IMR-90 (cell line): ENCODE results near the gene SPAG9. TPM values are rescaled to one million over a fixed set of nuclear protein-coding genes. Genes with fewer than 3 reads are reported as not detected.

ENCODE experiments used
- ATAC-seq: fragments of 200-7000 bp; cut with Tn5 transposase; 2 replicates; pipeline ENCODE4 v1.9.1; 2020; ENCODE audit warnings: low read depth, mild to moderate bottlenecking, moderate library complexity
- BruUV-seq: library from RNA; stranded (reverse); fragments of 400-500 nt; replicated peaks from 2 replicates; lab custom pipeline; 2021; lab: Mats Ljungman, UMichigan
- CTCF ChIA-PET: fragments of 300-600 bp; formaldehyde crosslinking; extraction: SDS; loops from one replicate; lab custom pipeline; 2021; ENCODE audit warnings: antibody characterized with exemption; lab: Yijun Ruan, JAX
- POLR2A ChIA-PET: fragments of 300-600 bp; sonication (Branson Sonifier 250); formaldehyde crosslinking; loops from one replicate; lab custom pipeline; 2022; ENCODE audit warnings: antibody characterized with exemption; ENCODE audit not compliant: unreplicated experiment; lab: Charles Lee
- DNase-seq: peaks from one replicate; pipeline ENCODE4 v3.0.0; 2013
- H2AFZ ChIP-seq: replicated peaks from 2 replicates; pipeline ENCODE3; 2013; ENCODE audit warnings: low read length, mild to moderate bottlenecking; ENCODE audit not compliant: poor library complexity
- H2AK5ac ChIP-seq: 2 replicates; pipeline ENCODE4 v1.6.1; 2013; ENCODE audit warnings: low read depth, low read length, inconsistent platforms
- H2AK9ac ChIP-seq: replicated peaks from 2 replicates; pipeline ENCODE3; 2013; ENCODE audit warnings: mild to moderate bottlenecking, low read depth, low read length, moderate library complexity; ENCODE audit not compliant: poor library complexity
- H2BK120ac ChIP-seq: 2 replicates; pipeline ENCODE4 v1.6.1; 2013; ENCODE audit warnings: low read depth, low read length, inconsistent platforms
- H2BK15ac ChIP-seq: 3 replicates; pipeline ENCODE4 v1.6.1; 2013; ENCODE audit warnings: low read depth, low read length, inconsistent platforms
- H2BK20ac ChIP-seq: 2 replicates; pipeline ENCODE4 v1.6.1; 2013; ENCODE audit warnings: low read depth, mild to moderate bottlenecking, inconsistent platforms, low read length, moderate library complexity
- H2BK5ac ChIP-seq: 2 replicates; pipeline ENCODE4 v1.6.1; 2013; ENCODE audit warnings: mild to moderate bottlenecking, low read depth, low read length, inconsistent platforms; ENCODE audit not compliant: poor library complexity, severe bottlenecking
- H3K14ac ChIP-seq: replicated peaks from 2 replicates; pipeline ENCODE4 v1.6.1; 2013; ENCODE audit warnings: low read depth, low read length, inconsistent platforms
- H3K18ac ChIP-seq: 2 replicates; pipeline ENCODE4 v1.6.1; 2013; ENCODE audit warnings: low read depth, low read length, control low read depth
- H3K23ac ChIP-seq: 2 replicates; pipeline ENCODE4 v1.6.1; 2013; ENCODE audit warnings: low read depth, low read length, inconsistent platforms
- H3K27ac ChIP-seq: 2 replicates; pipeline ENCODE4 v1.5.1; 2013; ENCODE audit warnings: mild to moderate bottlenecking, control low read depth, low read length; ENCODE audit not compliant: insufficient read depth
- H3K27me3 ChIP-seq: 2 replicates; pipeline ENCODE4 v1.6.1; 2013; ENCODE audit warnings: low read length; ENCODE audit not compliant: control insufficient read depth, insufficient read depth
- H3K36me3 ChIP-seq: 2 replicates; pipeline ENCODE4 v1.6.1; 2013; ENCODE audit warnings: low read length, mixed read lengths; ENCODE audit not compliant: control insufficient read depth, insufficient read depth
- H3K4ac ChIP-seq: 2 replicates; pipeline ENCODE4 v1.6.1; 2013; ENCODE audit warnings: low read depth, low read length, inconsistent platforms
- H3K4me1 ChIP-seq: 2 replicates; pipeline ENCODE4 v1.6.1; 2013; ENCODE audit warnings: low read length, mixed read lengths; ENCODE audit not compliant: control insufficient read depth, insufficient read depth
- H3K4me2 ChIP-seq: 2 replicates; pipeline ENCODE4 v1.6.1; 2013; ENCODE audit warnings: low read depth, mild to moderate bottlenecking, control low read depth, low read length, moderate library complexity
- H3K4me3 ChIP-seq: 2 replicates; pipeline ENCODE4 v1.5.1; 2013; ENCODE audit warnings: low read depth, mild to moderate bottlenecking, control low read depth, low read length, moderate library complexity; ENCODE audit not compliant: insufficient read depth
- H3K56ac ChIP-seq: 2 replicates; pipeline ENCODE4 v1.6.1; 2013; ENCODE audit warnings: low read length, inconsistent platforms; ENCODE audit not compliant: insufficient read depth; ENCODE audit errors: extremely low read depth
- H3K79me1 ChIP-seq, 2 experiments: 2 replicates each; pipeline ENCODE4 v1.6.1; 2013; ENCODE audit warnings: low read length in 2 of 2, inconsistent platforms in 1 of 2, low read depth in 1 of 2
- H3K9ac ChIP-seq: 2 replicates; pipeline ENCODE4 v1.6.1; 2013; ENCODE audit warnings: low read depth, low read length, control low read depth
- H3K9me1 ChIP-seq: 2 replicates; pipeline ENCODE4 v1.6.1; 2013; ENCODE audit warnings: low read length, inconsistent platforms; ENCODE audit not compliant: insufficient read depth
- H3K9me3 ChIP-seq: 2 replicates; pipeline ENCODE4 v1.6.1; 2013; ENCODE audit warnings: low read length; ENCODE audit not compliant: control insufficient read depth, insufficient read depth
- H4K20me1 ChIP-seq: 2 replicates; pipeline ENCODE4 v1.6.1; 2013; ENCODE audit warnings: low read length, inconsistent platforms; ENCODE audit not compliant: insufficient read depth
- H4K5ac ChIP-seq: 2 replicates; pipeline ENCODE4 v1.6.1; 2013; ENCODE audit warnings: mild to moderate bottlenecking, low read depth, low read length, control low read depth
- H4K8ac ChIP-seq, 2 experiments: 2 replicates each; pipeline ENCODE4 v1.6.1; 2013; ENCODE audit warnings: low read depth in 2 of 2, low read length in 2 of 2, control low read depth in 1 of 2, inconsistent platforms in 1 of 2
- H4K91ac ChIP-seq: 2 replicates; pipeline ENCODE4 v1.6.1; 2013; ENCODE audit warnings: low read depth, low read length, inconsistent platforms; ENCODE audit not compliant: insufficient read depth
- BHLHE40 ChIP-seq: fragments of 150-350 bp; IDR thresholded peaks from 2 replicates; pipeline ENCODE4 v1.6.1; 2016; ENCODE audit warnings: mild to moderate bottlenecking, low read depth, low read length
- MXI1 ChIP-seq: IDR thresholded peaks from 2 replicates; pipeline ENCODE4 v1.6.1; 2012; ENCODE audit warnings: low read depth, mild to moderate bottlenecking, low read length, moderate library complexity, borderline replicate concordance
- RAD21 ChIP-seq: IDR thresholded peaks from 2 replicates; pipeline ENCODE4 v1.6.1; 2012; ENCODE audit warnings: low read length, improper control_type of control experiment
- WGBS, 2 experiments: methylation state at CpG; one replicate each; pipeline versions ENCODE4 v1.1.5 to v1.1.7; 2013; ENCODE audit warnings: missing lambda C conversion rate in 2 of 2; ENCODE audit not compliant: insufficient read length in 1 of 2; ENCODE audit errors: extremely low coverage in 2 of 2; 5-methylcytosine and 5-hydroxymethylcytosine counted together
- dilution Hi-C: fragments of 300-500 bp; cut with HindIII; formaldehyde crosslinking; loops from one replicate; pipeline ENCODE4 v1.14.3; 2018; ENCODE audit warnings: low sequenced_read_pairs; ENCODE audit not compliant: unreplicated experiment
- in situ Hi-C: fragments of 300-500 bp; cut with MboI; formaldehyde crosslinking; loops from 3 replicates; pipeline ENCODE4 v1.14.3; 2019; ENCODE audit warnings: low sequenced_read_pairs, inconsistent platforms, mixed read lengths
- intact Hi-C: fragments of 100-400 bp; cut with micrococcal nuclease; formaldehyde crosslinking; loops from 2 replicates; pipeline ENCODE4 v1.10.0; 2022
- polyA plus RNA-seq, 3 experiments: library from polyadenylated mRNA; depleted of rRNA; stranded (reverse); fragments of >200 nt; gene quantifications; 2 replicates each; pipeline ENCODE4 v1.2.3, GENCODE V29; 2012; ENCODE audit warnings: low replicate concordance in 1 of 3
- total RNA-seq: library from RNA; depleted of rRNA; stranded (reverse); fragments of >200 nt; gene quantifications from 2 replicates; pipeline ENCODE4 v1.2.3, GENCODE V29; 2012

SPAG9 gene
- total and polyA plus RNA-seq, 2 of the 4 experiments (the other 2 are of a cell fraction) = 26.7 to 75.5 TPM

DNA sequence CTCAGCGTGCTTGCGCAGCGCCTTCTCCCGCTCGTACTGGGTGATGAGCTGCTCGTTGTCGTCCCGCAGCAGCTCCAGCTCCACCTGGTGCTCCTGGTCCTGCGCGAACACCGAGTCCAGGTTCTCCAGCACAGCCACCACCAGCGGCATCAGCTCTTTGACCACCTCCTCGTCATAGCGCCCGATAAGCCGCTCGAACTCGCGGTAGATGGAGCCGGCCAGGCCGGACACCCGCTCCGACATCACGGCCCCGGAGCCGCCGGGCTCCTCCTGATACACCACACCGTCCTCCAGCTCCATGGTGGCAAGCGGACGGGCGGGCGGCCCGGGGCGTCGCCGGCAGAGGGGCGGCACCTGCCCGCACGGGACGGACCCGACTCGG lies 320 bp downstream of the SPAG9 start:
- Histone ChIP-seq H3K23ac (peak overlapping the region; percentile 67), H4K91ac (peak overlapping the region; percentile 17; the same call in 1 of the 2 replicates), H3K4me2 (peak overlapping the region; percentile 39), H4K5ac (no peak overlapping the region), H2AK5ac (peak overlapping the region; percentile 7; the same call in 1 of the 2 replicates), H4K8ac (peak overlapping the region in 1 of 2 experiments; percentile 50; a peak in 2 of 4 replicates), H3K9ac (peak overlapping the region; percentile 86), H2AFZ (peak overlapping the region; percentile 87), H2BK15ac (no peak overlapping the region), H3K27me3 (no peaks in the 10 kb centered on the region), H4K20me1 (peaks cover 41% of the 10 kb centered on the region), H2BK120ac (peak overlapping the region; percentile 21; the same call in 1 of the 2 replicates), H2BK5ac (peak overlapping the region; percentile 49), H3K18ac (no peak overlapping the region), H2AK9ac (peak overlapping the region; percentile 91), H3K4me1 (peaks cover 6% of the 10 kb centered on the region), H3K27ac (peak overlapping the region; percentile 77), H3K9me1 (peaks cover 21% of the 10 kb centered on the region), H3K4me3 (peak overlapping the region; percentile 90), H3K36me3 (no peaks in the 10 kb centered on the region), H3K9me3 (no peaks in the 10 kb centered on the region), H3K56ac (no peak overlapping the region; the same call in 1 of the 2 replicates), H3K14ac (peak overlapping the region; percentile 94), H3K4ac (peak overlapping the region; percentile 64), H2BK20ac (no peak overlapping the region), H3K79me1 (peaks cover 10 to 29% of the 10 kb centered on the region in 2 experiments; a peak in 3 of 4 replicates)
- no peak for TF ChIP-seq BHLHE40
- TF ChIP-seq RAD21 = no peak
- 0 out of 2 replicates have a peak, but pooled peaks have one; percentile 48 for TF ChIP-seq MXI1
- in situ Hi-C loops = no loop called here
- intact Hi-C loops = loop anchor here (2.0 kb wide), 1 partner anchor 64 kb away; no protein-coding TSS in a partner anchor
- DNase-seq (peak; percentile 14), ATAC-seq (peak; percentile 60)
- dilution Hi-C loops = no loop called here
- ChIA-PET POLR2A (no interaction called here), CTCF (interaction anchor here (1.7 kb wide), 1 partner anchor 33 kb away, joined by 5 read pairs; the partner anchor contains the start of gene NME1)
- no TSS peak for BruUV-seq
- 0% methylated on average over 19 of the region's 42 CpGs; no CpG with 5 or more reads in 1 of the 2 experiments for WGBS, 2 experiments
